Measurements from ENCODE around the gene RIMS1.

RIMS1 gene, protein sequence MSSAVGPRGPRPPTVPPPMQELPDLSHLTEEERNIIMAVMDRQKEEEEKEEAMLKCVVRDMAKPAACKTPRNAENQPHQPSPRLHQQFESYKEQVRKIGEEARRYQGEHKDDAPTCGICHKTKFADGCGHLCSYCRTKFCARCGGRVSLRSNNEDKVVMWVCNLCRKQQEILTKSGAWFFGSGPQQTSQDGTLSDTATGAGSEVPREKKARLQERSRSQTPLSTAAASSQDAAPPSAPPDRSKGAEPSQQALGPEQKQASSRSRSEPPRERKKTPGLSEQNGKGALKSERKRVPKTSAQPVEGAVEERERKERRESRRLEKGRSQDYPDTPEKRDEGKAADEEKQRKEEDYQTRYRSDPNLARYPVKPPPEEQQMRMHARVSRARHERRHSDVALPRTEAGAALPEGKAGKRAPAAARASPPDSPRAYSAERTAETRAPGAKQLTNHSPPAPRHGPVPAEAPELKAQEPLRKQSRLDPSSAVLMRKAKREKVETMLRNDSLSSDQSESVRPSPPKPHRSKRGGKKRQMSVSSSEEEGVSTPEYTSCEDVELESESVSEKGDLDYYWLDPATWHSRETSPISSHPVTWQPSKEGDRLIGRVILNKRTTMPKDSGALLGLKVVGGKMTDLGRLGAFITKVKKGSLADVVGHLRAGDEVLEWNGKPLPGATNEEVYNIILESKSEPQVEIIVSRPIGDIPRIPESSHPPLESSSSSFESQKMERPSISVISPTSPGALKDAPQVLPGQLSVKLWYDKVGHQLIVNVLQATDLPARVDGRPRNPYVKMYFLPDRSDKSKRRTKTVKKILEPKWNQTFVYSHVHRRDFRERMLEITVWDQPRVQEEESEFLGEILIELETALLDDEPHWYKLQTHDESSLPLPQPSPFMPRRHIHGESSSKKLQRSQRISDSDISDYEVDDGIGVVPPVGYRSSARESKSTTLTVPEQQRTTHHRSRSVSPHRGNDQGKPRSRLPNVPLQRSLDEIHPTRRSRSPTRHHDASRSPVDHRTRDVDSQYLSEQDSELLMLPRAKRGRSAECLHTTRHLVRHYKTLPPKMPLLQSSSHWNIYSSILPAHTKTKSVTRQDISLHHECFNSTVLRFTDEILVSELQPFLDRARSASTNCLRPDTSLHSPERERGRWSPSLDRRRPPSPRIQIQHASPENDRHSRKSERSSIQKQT (N-terminal part only)

DNA sequence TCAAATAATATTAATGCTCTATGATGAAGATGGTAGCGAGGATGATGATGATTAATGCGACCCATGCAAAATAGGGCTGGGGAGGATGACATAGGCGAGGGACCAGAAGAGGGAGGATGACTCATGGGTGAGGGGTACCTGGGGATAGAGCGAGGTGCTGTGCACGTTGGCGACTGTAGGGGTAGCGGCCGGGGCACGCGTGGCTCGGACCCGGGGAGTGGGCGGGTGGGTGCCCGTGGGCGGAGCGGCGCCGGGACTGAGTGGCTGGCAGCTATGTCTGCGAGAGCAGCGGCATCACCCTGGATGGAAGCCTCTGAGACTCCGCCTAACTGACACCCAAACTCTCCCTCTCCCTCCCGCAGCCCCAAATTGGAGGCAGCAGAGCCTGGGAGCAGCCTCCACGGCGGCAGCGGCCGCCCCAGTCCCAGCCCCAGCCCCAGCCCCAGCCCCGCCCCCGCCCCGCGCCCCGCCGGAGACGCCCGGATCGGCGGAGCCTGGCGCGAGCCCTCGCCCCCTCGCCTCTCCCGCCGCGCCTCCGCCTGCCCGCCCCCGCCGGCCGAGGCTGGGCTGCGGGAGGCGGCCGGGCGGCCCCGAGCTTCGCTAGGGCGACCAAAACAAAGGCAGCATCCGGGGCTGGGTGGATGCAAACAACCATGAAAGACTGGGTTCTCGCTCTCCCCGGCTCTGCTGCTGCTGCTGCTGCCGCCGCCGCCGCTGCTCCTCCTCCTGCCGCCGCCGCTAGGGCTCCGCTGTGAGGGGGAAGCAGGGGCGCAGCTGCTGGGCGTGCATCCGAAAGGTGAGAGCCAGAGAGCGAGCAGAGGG, at the start of gene RIMS1:
Gene RIMS1, plus strand, starts transcription at position 367 of the 822 bp plus-strand sequence. CDS start 474 bp downstream, outside the sequence.
- H3K4me3 ChIP-seq (ENCODE audit: low read depth, low read length), result peak within 1 kb of the TSS; percentile 52

DNA sequence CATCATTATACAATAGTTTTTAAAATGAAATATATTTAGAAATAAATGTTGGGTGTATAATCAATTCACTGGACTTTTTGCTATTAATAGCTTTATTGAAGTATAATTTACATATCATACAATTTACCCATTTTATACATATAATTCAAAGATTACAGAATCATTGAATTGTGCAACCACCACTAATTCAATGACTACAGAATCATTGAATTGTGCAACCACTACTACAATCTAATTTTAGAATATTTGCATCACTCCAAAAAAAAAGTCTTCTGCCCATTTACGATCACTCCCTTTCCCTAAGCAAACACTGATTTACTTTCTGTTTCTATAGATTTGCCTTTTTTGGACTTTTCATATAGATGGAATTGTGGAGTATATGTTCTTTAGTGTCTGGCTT, 35.1 kb upstream of the RIMS1 start:
- TF ChIP-seq, protein P1, sequence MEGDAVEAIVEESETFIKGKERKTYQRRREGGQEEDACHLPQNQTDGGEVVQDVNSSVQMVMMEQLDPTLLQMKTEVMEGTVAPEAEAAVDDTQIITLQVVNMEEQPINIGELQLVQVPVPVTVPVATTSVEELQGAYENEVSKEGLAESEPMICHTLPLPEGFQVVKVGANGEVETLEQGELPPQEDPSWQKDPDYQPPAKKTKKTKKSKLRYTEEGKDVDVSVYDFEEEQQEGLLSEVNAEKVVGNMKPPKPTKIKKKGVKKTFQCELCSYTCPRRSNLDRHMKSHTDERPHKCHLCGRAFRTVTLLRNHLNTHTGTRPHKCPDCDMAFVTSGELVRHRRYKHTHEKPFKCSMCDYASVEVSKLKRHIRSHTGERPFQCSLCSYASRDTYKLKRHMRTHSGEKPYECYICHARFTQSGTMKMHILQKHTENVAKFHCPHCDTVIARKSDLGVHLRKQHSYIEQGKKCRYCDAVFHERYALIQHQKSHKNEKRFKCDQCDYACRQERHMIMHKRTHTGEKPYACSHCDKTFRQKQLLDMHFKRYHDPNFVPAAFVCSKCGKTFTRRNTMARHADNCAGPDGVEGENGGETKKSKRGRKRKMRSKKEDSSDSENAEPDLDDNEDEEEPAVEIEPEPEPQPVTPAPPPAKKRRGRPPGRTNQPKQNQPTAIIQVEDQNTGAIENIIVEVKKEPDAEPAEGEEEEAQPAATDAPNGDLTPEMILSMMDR (IDR thresholded peaks at IDR 0.05; ENCODE audit: low read depth, low read length), result no peak
- no peak overlapping the region for H3K4me3 ChIP-seq (ENCODE audit: low read depth, low read length)

More for the DNA sequence above, at the start of gene RIMS1:
- TF ChIP-seq, protein P1 (IDR thresholded peaks at IDR 0.05; ENCODE audit: low read depth, low read length), result 0 out of 2 replicates have a peak, but pooled peaks have one; percentile 23

DNA sequence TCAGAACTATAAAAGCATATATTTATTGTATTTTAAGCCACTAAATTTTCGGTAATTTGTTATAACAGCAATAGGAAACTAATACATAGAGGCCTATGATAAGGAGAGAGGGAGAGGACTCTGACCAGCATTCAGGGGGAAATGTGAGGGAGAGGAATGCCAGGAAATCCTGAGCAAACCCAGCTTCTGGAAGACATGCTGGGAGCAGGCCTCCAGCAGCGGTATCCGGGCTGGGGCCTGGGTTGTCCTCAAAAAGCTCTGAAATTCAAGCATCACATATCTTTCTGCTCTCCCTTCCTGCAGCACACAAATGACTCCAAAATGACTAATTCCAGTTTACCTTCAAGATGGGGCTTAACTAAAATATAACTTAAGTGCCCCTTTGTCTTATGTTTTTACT, 33.4 kb upstream of the RIMS1 start:
- TF ChIP-seq, protein P1 (IDR thresholded peaks at IDR 0.05; ENCODE audit: low read depth, low read length), result no peak

DNA sequence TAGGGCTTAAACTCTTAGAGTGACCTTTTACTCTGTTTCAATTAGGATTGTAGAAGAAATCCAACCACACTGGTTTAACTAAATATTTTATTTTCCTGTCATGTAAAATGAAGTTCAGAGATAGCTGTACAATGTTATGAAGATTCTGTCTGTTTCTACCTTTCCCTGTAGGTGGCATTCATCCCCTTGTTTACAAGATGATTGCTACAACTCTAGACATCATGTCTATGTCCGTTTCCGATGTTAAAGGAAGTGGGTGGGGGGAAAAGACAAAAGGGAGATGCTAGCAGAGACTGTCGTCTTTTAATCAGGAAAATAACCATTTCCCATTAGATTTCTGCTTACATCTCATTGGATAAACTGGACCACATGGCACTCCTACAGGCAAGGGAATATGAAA, 30.9 kb upstream of the RIMS1 start:
- H3K4me3 ChIP-seq (ENCODE audit: low read depth, low read length), result no peak overlapping the region
- TF ChIP-seq, protein P1 (IDR thresholded peaks at IDR 0.05; ENCODE audit: low read depth, low read length), result no peak

More for the DNA sequence above, 33.4 kb upstream of the RIMS1 start:
- no peak overlapping the region for H3K4me3 ChIP-seq (ENCODE audit: low read depth, low read length)

DNA sequence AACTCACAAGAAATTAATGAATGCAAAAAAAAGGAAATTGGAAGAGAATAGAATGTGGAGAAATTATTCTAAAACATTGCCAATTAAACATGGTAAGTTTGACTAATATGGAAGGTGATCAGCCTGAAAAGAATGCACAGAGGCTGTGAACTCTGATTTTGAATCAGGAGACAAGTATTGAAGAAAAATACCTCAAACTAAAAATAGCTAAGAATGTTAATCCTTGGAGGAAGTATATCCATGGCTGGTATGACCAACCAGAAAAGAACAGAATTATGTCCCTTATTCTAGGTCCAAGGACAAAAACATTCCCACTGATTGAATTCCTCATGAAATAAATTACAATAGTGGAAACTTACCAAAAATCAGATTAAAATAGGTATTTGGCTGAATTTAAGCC, 7.3 kb upstream of the RIMS1 start:
- no peak overlapping the region for H3K4me3 ChIP-seq (ENCODE audit: low read depth, low read length)
- TF ChIP-seq, protein P1 (IDR thresholded peaks at IDR 0.05; ENCODE audit: low read depth, low read length), result no peak

DNA sequence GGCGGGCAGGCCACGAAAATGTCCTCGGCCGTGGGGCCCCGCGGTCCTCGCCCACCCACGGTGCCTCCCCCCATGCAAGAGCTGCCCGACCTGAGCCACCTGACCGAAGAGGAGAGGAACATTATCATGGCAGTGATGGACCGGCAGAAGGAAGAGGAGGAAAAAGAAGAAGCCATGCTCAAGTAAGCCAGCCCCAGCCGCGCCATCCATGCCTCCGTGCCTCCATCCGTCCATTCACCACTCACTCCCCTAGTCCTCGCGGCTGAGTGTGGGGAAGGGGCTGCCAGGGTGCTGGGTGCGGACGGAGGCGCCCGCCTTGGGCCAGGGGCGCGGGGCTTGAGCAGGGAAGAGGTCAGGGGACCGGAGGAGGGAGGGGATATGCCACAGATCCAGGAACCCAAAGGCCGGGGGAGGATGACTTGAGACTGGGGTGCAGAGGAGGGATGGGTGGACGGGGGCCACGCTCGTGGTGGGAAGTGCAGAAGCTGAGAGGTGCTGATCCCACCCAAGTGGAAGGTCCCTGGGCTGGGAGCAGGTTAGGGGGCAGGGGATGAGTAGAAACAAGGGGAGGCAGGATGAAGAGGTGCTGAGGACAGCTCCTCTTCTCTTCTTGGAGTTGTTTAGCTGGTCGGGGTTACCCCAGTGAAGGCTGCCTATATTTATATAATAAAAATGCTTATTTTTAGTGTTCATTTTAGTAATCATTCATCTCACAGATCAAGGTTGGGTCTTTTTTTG, 825 bp downstream of the RIMS1 start:
- TF ChIP-seq, protein P1 (IDR thresholded peaks at IDR 0.05; ENCODE audit: low read depth, low read length), result no peak
- H3K4me3 ChIP-seq (ENCODE audit: low read depth, low read length), result peak overlapping the region; percentile 52

Measured in WI38 (cell line).